Measurements from ENCODE around the gene NINJ2.

DNA sequence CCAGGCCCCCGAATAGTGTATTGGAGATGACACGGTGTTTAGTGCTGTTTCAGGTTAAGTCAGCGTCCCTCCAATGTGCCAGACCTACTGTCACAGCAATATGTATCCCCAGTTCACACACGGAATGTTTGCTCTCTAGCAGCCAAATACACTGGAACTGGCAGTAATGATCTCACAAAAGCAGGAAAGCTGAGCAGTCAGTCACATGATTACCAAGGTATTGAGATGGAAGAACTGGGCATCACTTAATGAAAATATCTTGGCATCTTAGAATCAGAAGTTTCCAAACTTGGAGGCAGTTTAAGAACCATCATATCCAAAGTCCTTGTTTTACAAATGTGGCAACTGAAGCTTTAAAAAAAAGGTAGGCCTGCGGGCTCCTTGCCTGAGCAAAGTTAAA, 23.3 kb downstream of the NINJ2 start:
- TF ChIP-seq CTCF (IDR thresholded peaks at IDR 0.05) (no peak), POLR2AphosphoS5 (IDR thresholded peaks at IDR 0.05) (no peak), POLR2A (IDR thresholded peaks at IDR 0.05) (no peak), EP300 (IDR thresholded peaks at IDR 0.05; ENCODE audit: low read depth) (no peak)
